Limb (tissue), 2 donors: Measurements from ENCODE around the gene RALBP1.
"Not testable (repeated sequence)": the region's sequence is repeated elsewhere in the genome, so short reads cannot be mapped to it uniquely, and the experiment has no call there.

Experiments used
- DNase-seq, 2 donors: peaks; one replicate each; pipeline ENCODE4 v3.0.0-alpha.2; 2016; ENCODE audit errors: extremely low spot score in 2 of 2

The RALBP1 gene

DNA sequence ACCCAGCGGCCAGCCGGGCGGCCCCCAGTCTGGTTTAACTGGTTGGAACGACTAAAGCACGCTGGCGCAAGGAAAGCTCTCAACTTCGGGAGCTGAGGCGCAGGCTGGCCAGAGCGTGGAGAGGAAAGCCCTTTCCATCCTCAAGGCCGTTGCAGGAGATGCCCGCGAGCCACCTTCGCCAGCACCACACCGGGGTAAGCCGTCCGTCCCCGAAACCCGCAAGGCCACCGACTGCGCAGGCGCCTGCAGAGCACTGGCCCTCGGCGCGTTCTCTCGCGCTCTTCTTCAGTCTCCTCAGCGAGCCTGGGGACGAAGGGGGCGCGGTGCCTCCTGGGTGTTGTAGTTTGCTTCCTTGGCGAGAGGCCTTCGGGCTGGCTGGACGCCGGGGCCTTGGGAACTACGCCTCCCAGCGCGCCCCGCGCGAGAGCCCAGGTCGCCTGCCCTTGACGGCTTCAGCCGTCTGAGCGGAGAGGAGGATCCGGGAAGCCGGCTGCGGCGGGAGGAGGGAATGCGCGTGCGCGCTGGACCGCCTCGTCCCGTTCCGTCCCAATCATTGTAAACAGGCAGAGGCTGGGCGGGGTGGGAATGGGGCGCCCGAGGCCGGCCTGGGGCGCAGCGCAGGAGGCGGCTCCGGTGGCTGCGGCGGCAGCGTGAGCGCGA lies at the start of gene RALBP1:
Gene RALBP1, plus strand, starts transcription at position 531 of the 660 bp plus-strand sequence. CDS start 37,533 bp downstream, outside the sequence.
- peak; percentile 100 for DNase-seq

DNA sequence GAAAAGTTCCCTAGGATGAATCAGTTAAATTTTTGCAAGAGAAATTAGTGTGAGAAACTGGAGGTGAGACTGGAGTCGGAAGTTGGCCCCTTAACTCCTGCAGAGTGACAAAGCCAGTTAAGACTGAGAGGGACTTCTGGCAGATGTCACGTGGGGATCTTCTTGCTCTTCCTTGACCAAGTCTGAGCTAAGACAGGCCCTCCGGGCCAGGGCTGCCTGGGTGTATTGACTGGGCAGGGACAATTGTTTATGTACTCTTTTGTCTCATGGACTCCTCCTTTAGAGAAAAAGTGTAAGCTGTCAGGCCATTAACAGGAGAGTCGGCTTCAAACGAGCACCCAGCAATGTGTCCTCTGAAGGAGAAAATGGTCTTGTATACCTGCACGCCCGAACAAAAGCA lies 48.6 kb upstream of the RALBP1 start:
- no peak for DNase-seq

GRCh38 chr18:9428301-9428706 lies 47.0 kb upstream of the RALBP1 start:
- DNase-seq, result no peak

- DNase-seq, result no peak
Measured at GRCh38 chr18:9428862-9429661, 46.3 kb upstream of the RALBP1 start.

- DNase-seq, result no peak
Measured at GRCh38 chr18:9429662-9429993, 45.7 kb upstream of the RALBP1 start.

GRCh38 chr18:9430315-9430714 lies 45.0 kb upstream of the RALBP1 start:
- not testable (repeated sequence) for DNase-seq

DNA sequence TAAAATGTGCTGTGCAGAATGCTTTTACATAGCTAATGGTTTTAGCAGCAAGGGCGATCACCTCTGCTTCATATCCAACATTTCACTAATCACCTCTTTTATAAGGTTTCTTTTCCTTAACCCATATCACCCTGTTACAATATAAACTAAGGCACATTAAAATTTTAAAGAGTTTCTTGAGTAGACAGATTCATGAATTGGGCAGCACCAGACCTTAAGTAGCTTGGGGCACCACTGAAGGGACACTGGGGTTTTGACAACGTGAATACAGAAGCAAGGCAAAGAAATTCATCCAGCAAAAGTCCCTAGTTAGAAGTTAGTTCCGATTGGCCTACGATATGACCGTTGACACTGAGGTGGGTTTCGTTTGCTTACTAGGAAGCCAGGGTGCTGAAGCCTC lies 44.0 kb upstream of the RALBP1 start:
- DNase-seq, result no peak

DNA sequence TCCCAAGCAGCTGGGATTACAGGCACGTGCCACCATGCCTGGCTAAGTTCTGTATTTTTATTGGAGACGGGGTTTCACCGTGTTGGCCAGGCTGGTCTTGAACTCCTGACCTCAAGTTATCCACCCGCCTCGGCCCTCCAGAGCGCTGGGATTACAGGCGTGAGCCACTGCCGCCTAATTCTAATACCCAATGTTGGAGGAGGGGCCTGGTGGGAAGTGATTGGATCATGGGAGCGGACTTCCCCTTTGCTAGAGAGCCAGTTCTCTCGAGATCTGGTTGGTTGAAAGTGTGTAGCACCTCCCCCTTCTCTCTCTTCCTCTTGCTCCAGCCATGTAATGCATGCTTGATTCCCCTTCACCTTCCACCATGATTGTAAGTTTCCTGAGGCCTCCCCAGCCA lies 42.2 kb upstream of the RALBP1 start:
- DNase-seq, result not testable (repeated sequence)

DNA sequence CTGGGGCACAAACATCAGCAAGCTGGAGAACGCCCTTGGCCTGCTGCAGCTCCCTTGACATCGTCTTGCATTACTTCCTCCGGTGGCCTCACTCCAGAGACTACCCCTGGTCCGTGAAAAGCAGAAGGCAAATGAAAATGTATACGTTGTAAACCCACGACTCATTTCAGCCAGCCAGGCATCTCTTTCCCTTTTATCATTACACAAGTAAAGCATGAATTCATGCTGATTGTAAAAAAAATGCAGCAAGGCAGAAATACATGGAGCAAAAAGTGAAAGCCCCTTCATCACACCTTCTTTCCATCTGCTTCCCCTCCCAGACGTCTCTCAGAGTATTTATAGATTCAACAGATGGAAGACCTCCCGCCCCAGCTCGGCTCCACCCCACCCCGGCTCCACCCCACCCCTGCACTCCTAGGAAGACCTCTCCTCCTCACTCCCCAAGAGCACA lies 41.6 kb upstream of the RALBP1 start:
- DNase-seq, result peak; percentile 73 to 81

DNA sequence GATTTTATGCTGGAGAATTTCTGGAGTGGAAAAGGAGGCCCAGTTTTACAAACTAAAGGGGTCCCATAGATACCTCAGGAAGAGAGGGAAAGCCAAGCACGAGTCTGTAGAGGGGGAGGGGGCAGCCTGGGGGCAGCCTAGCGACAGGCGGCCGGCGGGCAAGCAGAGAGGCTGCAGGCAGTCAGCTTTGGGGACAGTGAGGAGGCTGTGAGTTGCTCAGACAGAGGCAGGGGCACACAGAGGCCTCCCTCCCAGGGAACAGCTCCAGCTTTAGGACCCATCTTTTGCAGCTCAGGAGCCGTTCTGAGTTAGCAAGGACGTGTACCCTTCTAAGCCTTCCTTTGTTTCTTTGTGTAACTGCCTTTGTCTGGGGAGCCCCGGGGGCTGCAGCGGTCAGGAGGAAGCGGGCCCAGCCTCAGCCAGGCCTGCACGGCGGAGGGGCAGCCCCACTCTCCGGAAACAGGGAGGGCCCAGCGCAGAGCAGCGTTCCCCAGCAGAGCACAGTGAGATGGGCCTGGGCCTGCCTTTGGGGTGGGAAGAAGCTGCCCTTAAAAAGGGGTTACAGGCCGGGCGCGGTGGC lies 41.1 kb upstream of the RALBP1 start:
- no peak for DNase-seq

- DNase-seq, result no peak
Measured at GRCh38 chr18:9435041-9435440, 40.3 kb upstream of the RALBP1 start.

- no peak for DNase-seq
Measured at GRCh38 chr18:9436206-9436929, 38.9 kb upstream of the RALBP1 start.

DNA sequence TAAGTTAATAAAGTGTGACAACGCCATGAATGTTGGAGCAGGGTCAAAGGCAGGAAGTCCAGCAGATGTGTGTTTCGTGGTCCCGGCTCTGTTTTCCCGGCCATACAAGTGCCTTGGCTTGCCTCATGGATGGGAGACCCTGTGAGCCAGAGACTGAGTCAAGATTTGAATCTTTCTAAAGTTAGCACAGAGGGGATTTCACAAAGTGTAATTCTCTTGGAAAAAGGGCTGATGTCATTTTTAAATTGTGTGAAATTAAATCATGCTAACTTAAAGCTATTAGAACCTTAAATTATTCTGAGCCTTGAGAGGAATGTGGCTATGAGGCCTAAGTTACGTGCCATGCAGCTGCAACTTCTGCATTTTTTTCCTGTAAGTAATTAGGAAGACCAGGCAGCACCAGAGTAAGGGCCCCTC lies 38.3 kb upstream of the RALBP1 start:
- DNase-seq, result peak in 1 of 2 donors; percentile 68

- no peak for DNase-seq
Measured at GRCh38 chr18:9437672-9438071, 37.6 kb upstream of the RALBP1 start.

DNA sequence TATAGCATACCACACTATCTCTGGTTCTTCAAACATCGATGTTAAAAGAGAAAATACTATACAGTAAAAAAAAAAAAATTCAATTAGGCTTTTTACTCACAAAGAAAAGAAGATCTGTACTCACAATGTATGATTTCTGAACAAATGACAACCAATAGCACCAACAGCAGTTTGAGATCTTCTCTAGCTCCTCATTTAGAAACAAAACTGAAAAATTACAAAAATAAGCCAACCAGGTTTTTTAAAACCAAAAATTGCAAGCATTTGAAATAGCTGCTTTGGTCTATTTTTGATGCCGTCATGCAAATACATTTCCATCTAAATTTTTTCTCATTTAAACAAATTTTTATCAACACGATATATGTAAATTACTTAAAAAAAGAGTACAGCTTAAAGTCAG lies 34.3 kb upstream of the RALBP1 start:
- no peak for DNase-seq

DNA sequence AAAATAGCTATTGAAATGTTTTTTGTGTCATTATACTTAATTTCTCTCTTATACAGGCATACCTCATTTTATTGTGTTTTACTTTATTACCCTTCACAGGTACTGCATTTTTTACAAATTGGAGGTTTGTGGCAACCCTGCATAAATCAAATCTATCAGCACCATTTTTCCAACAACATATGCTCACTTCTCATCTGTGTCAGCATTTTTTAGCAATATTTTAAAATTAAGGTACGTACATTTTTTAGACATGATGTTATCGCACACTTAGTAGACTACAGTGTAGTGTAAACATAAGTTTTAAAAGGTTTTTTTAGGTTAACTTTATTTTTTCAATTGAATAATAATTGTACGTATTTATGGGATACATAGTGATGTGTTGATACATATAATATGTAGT lies 30.8 kb upstream of the RALBP1 start:
- no peak for DNase-seq

DNA sequence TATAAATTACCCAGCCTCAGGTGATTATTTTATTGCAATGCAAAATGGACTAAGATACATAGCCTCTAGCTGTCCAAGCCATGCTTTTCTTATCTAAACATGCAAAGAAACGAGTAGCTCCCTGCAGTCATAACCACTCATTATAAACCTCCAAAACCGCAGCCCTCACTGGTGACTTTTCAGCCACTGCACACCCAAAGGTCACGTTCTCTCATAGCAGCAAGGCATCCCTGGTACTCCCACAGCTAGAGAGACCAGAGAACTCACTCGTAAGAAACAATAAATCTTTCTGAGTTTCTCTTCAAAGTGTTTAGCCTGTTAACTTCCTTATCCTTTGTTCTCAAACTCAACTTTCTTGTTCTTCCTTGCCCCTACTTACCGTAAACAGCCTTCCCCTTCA lies 28.5 kb upstream of the RALBP1 start:
- DNase-seq, result no peak

DNA sequence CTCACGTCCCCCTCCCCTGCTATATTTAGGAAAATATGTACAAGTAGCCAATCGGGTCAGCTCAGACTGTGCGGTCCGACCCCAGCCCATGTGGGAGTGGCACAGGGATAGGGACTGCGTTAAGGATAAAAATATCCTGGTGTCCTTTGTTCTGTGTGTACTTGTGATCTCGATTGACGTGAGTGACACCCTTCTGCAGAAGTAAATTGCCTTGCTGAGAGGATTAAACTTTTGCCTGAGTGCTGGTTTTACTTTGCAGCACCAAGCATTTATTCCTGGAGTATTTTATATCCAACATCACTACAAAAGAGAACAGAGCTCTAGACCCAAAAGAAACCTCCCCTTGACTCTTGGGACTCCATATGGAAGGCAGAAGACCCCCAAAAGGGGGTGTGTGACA lies 28.0 kb upstream of the RALBP1 start:
- DNase-seq, result no peak

DNA sequence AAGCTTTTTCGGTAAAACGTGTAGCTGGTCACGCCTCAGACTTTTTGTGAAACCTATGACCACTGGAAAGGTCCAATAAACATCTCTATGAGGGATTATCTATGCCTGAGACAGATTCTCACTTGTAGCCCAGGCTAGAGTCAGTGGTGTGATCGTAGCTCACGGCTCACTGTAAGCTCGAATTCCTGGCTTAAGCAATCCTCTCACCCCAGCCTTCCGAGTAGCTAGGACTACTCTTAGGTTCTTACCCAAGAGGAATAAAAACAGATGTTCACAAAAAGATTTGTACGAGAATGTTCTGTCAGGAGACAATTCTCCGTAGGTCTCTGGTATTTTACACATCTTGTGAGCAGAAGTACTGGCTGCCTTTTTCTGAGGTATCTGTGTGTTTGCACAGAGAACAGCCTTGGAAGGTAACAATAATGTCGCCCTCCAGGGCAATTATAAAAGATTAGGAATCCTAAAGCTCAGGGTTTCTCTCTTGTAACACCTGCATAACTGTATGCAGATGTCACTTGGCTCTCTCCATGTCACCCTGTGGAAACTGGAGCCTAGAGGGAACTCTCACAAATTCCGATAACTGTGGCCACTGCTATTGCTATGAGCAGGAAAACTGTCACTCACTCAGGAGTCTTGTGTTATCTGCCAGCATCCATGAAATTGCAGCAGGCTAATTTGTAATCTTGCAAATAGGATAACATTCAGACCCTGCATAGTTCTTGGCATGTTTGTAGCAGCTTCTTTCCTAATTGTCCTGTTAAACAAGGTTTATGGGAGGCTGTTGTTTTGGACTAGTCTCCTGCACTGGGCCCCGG lies 25.5 kb upstream of the RALBP1 start:
- no peak for DNase-seq

DNA sequence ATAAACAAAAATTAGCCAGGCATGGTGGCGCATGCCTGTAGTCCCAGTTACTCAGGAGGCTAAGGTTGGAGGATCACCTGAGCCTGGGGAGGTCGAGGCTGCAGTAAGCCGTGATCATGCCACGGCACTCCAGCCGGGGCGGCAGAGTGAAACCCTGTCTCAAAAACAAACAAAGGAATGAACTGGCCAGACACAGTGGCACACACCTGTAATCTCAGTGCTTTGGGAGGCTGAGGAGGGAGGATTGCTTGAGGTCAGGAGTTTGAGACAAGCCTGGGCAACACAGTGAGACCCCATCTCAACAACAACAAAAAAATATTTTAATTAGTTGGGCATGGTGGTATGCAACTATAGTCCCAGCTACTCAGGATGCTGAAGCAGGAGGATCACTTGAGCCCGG lies 24.4 kb upstream of the RALBP1 start:
- not testable (repeated sequence) for DNase-seq

GRCh38 chr18:9453283-9453682 lies 22.0 kb upstream of the RALBP1 start:
- no peak for DNase-seq
